Measurements from ENCODE around the gene GTF2E1.

Gene GTF2E1

DNA sequence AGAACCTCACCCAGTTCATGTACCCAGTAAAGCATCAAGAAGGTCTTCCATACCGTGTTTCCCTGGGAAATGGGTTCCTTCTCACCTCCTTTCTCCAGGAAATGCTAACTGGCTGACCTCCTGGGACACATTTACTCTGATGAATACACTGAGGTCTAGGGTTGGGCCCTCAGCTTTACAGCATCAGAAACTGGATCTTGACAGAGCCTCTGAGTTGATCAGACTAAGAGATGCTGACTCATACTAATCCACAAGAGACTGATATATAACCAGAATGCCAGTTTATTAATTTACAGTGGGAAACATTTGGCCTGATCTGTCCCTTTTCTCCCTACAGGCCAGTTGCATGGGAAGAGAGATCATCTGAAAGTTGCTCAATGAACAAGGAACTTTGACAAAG, 55.8 kb downstream of the GTF2E1 start:
- DNase-seq (ENCODE audit: low spot score) = no peak

DNA sequence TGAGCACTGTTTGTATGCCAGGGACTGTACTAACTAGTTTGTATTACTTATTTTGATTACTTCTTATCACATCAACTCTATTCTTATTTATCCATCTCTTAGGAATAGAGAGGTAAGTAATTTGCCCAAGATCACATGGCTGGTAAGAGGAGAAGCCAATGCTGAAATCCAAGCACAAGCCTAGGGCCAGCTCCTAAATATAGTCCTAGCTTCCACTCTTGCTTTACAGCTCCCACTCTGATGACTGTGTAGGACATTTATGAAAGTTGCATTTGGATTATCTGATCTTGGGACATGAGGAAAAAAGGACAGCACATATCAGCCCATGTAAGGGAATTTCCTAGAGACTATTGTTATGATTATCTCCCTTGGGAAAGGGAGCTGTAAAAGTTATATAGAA, 58.1 kb downstream of the GTF2E1 start:
- no peak for DNase-seq (ENCODE audit: low spot score)

GRCh38 chr3:120801484-120801883, 58.9 kb downstream of the GTF2E1 start:
- DNase-seq (ENCODE audit: low spot score) = no peak

- DNase-seq (ENCODE audit: low spot score) = no peak
Observed at GRCh38 chr3:120802916-120803315, 60.4 kb downstream of the GTF2E1 start.

- no peak for DNase-seq (ENCODE audit: low spot score)
Observed at GRCh38 chr3:120816728-120817127, 74.2 kb downstream of the GTF2E1 start.

GRCh38 chr3:120820748-120821147, 78.2 kb downstream of the GTF2E1 start:
- no peak for DNase-seq (ENCODE audit: low spot score)

DNA sequence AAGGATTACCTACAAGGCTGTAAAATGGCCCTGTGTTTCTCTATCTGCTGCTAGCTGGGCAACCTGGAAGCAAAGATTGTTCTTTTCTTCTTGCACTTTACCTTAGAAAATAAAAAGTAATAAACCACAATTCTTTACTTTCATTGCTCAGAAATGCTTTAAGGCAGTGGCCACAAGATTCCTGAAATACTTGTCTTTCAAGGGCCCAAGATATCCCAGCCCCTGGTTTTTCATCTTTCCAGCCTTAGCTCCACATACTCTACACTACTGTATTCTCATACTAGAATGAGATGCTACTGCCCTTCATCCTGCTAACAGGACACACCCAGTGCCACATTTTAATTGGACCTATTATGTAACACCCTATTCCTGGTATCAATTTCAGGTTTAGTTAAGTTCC, 78.9 kb downstream of the GTF2E1 start:
- no peak for DNase-seq (ENCODE audit: low spot score)

DNA sequence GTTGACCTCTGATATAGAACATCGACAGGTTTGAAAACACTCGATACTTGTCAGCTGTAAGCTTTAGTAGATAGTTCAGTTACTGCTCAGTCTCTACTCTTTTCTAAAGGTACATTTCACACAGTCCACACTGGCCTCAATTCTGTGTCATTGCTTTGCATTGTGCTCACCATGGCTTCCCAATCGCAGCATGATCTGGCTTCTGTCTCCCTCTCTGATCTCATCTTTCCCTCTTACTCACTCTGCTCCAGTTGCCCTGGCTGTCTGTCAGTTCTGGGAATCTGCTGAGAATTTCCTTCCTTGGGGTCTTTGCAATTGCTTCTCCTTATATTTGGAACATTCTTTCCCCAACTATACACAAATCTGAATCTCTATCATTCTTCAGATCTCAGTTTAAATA, 80.6 kb downstream of the GTF2E1 start:
- DNase-seq (ENCODE audit: low spot score) = no peak

DNA sequence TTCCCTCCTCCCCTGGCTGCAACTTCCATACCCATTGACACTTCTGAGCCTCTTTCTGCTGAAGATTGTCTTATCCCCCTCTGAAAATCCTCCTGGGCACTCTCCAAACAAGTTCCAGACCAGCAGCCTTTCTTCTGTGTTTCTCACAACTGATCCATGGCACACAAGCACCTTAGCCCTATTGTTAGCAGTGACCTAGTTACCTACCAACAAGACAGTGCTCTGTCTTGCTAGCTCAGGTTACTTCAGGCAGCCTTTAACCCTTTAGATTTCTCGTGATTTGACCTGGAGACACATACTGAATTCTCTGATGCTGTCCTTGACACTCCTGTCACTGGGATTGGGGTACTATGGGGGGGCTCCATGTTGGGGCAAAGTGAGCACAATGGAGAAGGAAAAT, 82.1 kb downstream of the GTF2E1 start:
- no peak for DNase-seq (ENCODE audit: low spot score)

DNA sequence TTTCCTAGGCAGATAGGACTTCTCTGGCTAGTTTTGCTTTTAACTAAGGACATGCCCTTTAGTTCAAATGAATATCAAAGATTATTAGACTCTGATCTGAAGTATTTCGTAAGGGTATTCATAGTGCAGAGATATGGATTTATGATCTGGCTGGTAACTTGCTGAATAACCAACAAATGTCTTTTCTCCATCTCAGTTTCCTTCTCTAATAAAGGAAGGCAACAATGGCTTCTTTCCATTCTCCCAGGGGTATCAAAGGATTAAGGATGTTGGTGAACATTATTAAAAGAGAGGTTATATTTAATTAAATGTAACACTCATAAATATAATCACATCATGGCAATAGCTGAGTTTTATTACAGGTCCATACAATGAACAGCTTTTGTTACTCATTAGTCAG, 86.3 kb downstream of the GTF2E1 start:
- DNase-seq (ENCODE audit: low spot score) = no peak

DNA sequence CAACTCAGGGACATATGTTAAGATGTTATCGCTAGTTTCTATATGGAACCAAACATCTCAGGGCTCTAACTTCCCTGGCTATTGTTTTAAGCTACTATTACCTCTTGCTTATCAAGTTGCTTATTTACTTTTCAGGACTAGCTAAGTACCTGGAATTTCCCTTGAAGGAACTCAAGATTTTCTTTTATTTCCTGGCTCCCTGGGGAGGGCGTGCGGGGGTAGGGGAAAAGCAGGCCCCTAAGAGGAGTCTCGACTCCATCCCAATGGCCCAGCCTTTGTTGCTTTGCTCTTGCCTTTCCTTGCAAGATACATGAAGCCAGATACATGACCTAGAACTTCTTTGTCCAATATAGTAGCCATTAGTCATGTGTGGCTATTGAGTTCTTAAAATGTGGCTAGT, 88.5 kb downstream of the GTF2E1 start:
- DNase-seq (ENCODE audit: low spot score) = no peak

All from NAMALWA (cell line).